ENCODE results near the gene SYNPR. TPM values are rescaled to one million over a fixed set of nuclear protein-coding genes. Genes with fewer than 3 reads are reported as not detected.
A peak's percentile ranks its signal among the peaks of the same experiment; 100 is the strongest.

Gene SYNPR
- total and polyA plus RNA-seq, 2 donors from 2014 or later: not detected

- H3K9ac ChIP-seq (ENCODE audit: low read length in 3 of 3): no peak overlapping the region
- FAIRE-seq: no peak
- H3K4me3 ChIP-seq (ENCODE audit: low read length in 3 of 3): no peak overlapping the region
- no peak overlapping the region for H3K27ac ChIP-seq (ENCODE audit: low read depth in 2 of 2, low read length in 2 of 2)
- no peaks in the 10 kb centered on the region for H3K4me1 ChIP-seq (ENCODE audit: control insufficient read depth in 2 of 3, insufficient read depth in 2 of 3, low read depth in 1 of 3, low read length in 3 of 3)
- DNase-seq: no peak
- intact Hi-C loops (cut with DNase I): no loop called here
- TF ChIP-seq CTCF (IDR thresholded peaks at IDR 0.05; ENCODE audit: borderline replicate concordance, extremely low read depth, insufficient read depth): no peak
- no peaks in the 10 kb centered on the region for H3K9me3 ChIP-seq (ENCODE audit: control insufficient read depth in 2 of 3, insufficient read depth in 1 of 3, low read length in 3 of 3)
- H3K36me3 ChIP-seq (ENCODE audit: control insufficient read depth in 2 of 3, insufficient read depth in 3 of 3, low read length in 3 of 3): no peaks in the 10 kb centered on the region
- H3K27me3 ChIP-seq (ENCODE audit: control insufficient read depth, insufficient read depth, low read length): no peaks in the 10 kb centered on the region
These were observed 36.0 kb upstream of the SYNPR start for GRCh38 chr3:63242124-63242523.

GRCh38 chr3:63244486-63244885, 33.6 kb upstream of the SYNPR start:
- Histone ChIP-seq H3K36me3 (ENCODE audit: control insufficient read depth in 2 of 3, insufficient read depth in 3 of 3, low read length in 3 of 3) (no peaks in the 10 kb centered on the region), H3K27ac (ENCODE audit: low read depth in 2 of 2, low read length in 2 of 2) (no peak overlapping the region), H3K9ac (ENCODE audit: low read length in 3 of 3) (no peak overlapping the region), H3K4me1 (ENCODE audit: control insufficient read depth in 2 of 3, insufficient read depth in 2 of 3, low read depth in 1 of 3, low read length in 3 of 3) (no peaks in the 10 kb centered on the region), H3K4me3 (ENCODE audit: low read length in 3 of 3) (no peak overlapping the region), H3K9me3 (ENCODE audit: control insufficient read depth in 2 of 3, insufficient read depth in 1 of 3, low read length in 3 of 3) (no peaks in the 10 kb centered on the region), H3K27me3 (ENCODE audit: control insufficient read depth, insufficient read depth, low read length) (no peaks in the 10 kb centered on the region)
- intact Hi-C loops (cut with DNase I): no loop called here
- TF ChIP-seq CTCF (IDR thresholded peaks at IDR 0.05; ENCODE audit: borderline replicate concordance, extremely low read depth, insufficient read depth): no peak
- no peak for FAIRE-seq
- DNase-seq: no peak

GRCh38 chr3:63245726-63246241, 32.3 kb upstream of the SYNPR start:
- Histone ChIP-seq H3K27me3 (ENCODE audit: control insufficient read depth, insufficient read depth, low read length) (no peaks in the 10 kb centered on the region), H3K4me1 (ENCODE audit: control insufficient read depth in 2 of 3, insufficient read depth in 2 of 3, low read depth in 1 of 3, low read length in 3 of 3) (no peaks in the 10 kb centered on the region), H3K9ac (ENCODE audit: low read length in 3 of 3) (no peak overlapping the region), H3K27ac (ENCODE audit: low read depth in 2 of 2, low read length in 2 of 2) (no peak overlapping the region), H3K4me3 (ENCODE audit: low read length in 3 of 3) (no peak overlapping the region), H3K36me3 (ENCODE audit: control insufficient read depth in 2 of 3, insufficient read depth in 3 of 3, low read length in 3 of 3) (no peaks in the 10 kb centered on the region), H3K9me3 (ENCODE audit: control insufficient read depth in 2 of 3, insufficient read depth in 1 of 3, low read length in 3 of 3) (no peaks in the 10 kb centered on the region)
- TF ChIP-seq CTCF (IDR thresholded peaks at IDR 0.05; ENCODE audit: borderline replicate concordance, extremely low read depth, insufficient read depth): no peak
- FAIRE-seq (no peak), DNase-seq (peak in 1 of 5 donors; percentile 10)
- intact Hi-C loops (cut with DNase I): no loop called here

GRCh38 chr3:63248015-63248414, 30.1 kb upstream of the SYNPR start:
- H3K27ac ChIP-seq (ENCODE audit: low read depth in 2 of 2, low read length in 2 of 2): no peak overlapping the region
- no peak for FAIRE-seq
- H3K36me3 ChIP-seq (ENCODE audit: control insufficient read depth in 2 of 3, insufficient read depth in 3 of 3, low read length in 3 of 3): no peaks in the 10 kb centered on the region
- H3K4me1 ChIP-seq (ENCODE audit: control insufficient read depth in 2 of 3, insufficient read depth in 2 of 3, low read depth in 1 of 3, low read length in 3 of 3): no peaks in the 10 kb centered on the region
- no peak for DNase-seq
- intact Hi-C loops (cut with DNase I): no loop called here
- no peak overlapping the region for H3K4me3 ChIP-seq (ENCODE audit: low read length in 3 of 3)
- no peak overlapping the region for H3K9ac ChIP-seq (ENCODE audit: low read length in 3 of 3)
- H3K27me3 ChIP-seq (ENCODE audit: control insufficient read depth, insufficient read depth, low read length): no peaks in the 10 kb centered on the region
- no peak for TF ChIP-seq CTCF (IDR thresholded peaks at IDR 0.05; ENCODE audit: borderline replicate concordance, extremely low read depth, insufficient read depth)
- no peaks in the 10 kb centered on the region for H3K9me3 ChIP-seq (ENCODE audit: control insufficient read depth in 2 of 3, insufficient read depth in 1 of 3, low read length in 3 of 3)

Measured in kidney (tissue), 14 donors.